Measurements from ENCODE around the gene CDKN1A.

- TF ChIP-seq POLR2A (IDR thresholded peaks at IDR 0.05): no peak
- TF ChIP-seq POLR2AphosphoS5 (IDR thresholded peaks at IDR 0.05): no peak
Measured at GRCh38 chr6:36722365-36722764, 43.9 kb downstream of the CDKN1A start.

All from gastroesophageal sphincter (tissue), 2 donors.